ENCODE measurements around the gene MRPL55. TPM values are rescaled to one million over a fixed set of nuclear protein-coding genes. Genes with fewer than 3 reads are reported as not detected.

The MRPL55 gene
- total and polyA plus RNA-seq, 3 experiments from 2014 or later: 70.0 to 146 (median 71.8) TPM

GRCh38 chr1:228068359-228068758, 40.7 kb downstream of the MRPL55 start:
- Histone ChIP-seq H3K27ac (ENCODE audit: low read depth, low read length) (no peak overlapping the region), H3K36me3 (ENCODE audit: insufficient read depth, low read length) (no peaks in the 10 kb centered on the region), H3K27me3 (ENCODE audit: insufficient read depth, low read length, poor library complexity, severe bottlenecking) (peaks cover 19% of the 10 kb centered on the region), H3K4me1 (ENCODE audit: insufficient read depth, low read length) (no peaks in the 10 kb centered on the region), H3K9me3 (ENCODE audit: low read length) (no peaks in the 10 kb centered on the region), H3K4me3 (ENCODE audit: low read length) (no peak overlapping the region)
- Mint-ChIP-seq H3K27me3 (peaks cover 6 to 12% of the 10 kb centered on the region in 2 donors), H3K36me3 (no peaks in the 10 kb centered on the region), H3K4me1 (peaks cover 0 to 5% (median 0%) of the 10 kb centered on the region in 3 donors), H3K9me3 (no peaks in the 10 kb centered on the region), H3K27ac (no peak overlapping the region), H3K4me3 (no peak overlapping the region)
- POLR2A ChIA-PET: no interaction called here
- CTCF ChIA-PET: no interaction called here
- DNase-seq: no peak

GRCh38 chr1:228066891-228067654, 42.0 kb downstream of the MRPL55 start:
- no peaks in the 10 kb centered on the region for H3K9me3 ChIP-seq (ENCODE audit: low read length)
- no peak overlapping the region for H3K27ac ChIP-seq (ENCODE audit: low read depth, low read length)
- H3K4me3 Mint-ChIP-seq: no peak overlapping the region
- no peaks in the 10 kb centered on the region for H3K4me1 Mint-ChIP-seq
- H3K27me3 Mint-ChIP-seq: peaks cover 10 to 12% of the 10 kb centered on the region in 2 donors
- H3K36me3 ChIP-seq (ENCODE audit: insufficient read depth, low read length): no peaks in the 10 kb centered on the region
- peak in 1 of 5 donors; percentile 40 for DNase-seq
- H3K4me1 ChIP-seq (ENCODE audit: insufficient read depth, low read length): no peaks in the 10 kb centered on the region
- H3K27ac Mint-ChIP-seq: no peak overlapping the region
- no peak overlapping the region for H3K4me3 ChIP-seq (ENCODE audit: low read length)
- no peaks in the 10 kb centered on the region for H3K9me3 Mint-ChIP-seq
- POLR2A ChIA-PET: no interaction called here
- no peaks in the 10 kb centered on the region for H3K36me3 Mint-ChIP-seq
- peaks cover 29% of the 10 kb centered on the region for H3K27me3 ChIP-seq (ENCODE audit: insufficient read depth, low read length, poor library complexity, severe bottlenecking)
- CTCF ChIA-PET: no interaction called here

GRCh38 chr1:228066416-228066815, 42.7 kb downstream of the MRPL55 start:
- Histone ChIP-seq H3K4me1 (ENCODE audit: insufficient read depth, low read length) (no peaks in the 10 kb centered on the region), H3K36me3 (ENCODE audit: insufficient read depth, low read length) (no peaks in the 10 kb centered on the region), H3K27ac (ENCODE audit: low read depth, low read length) (no peak overlapping the region), H3K9me3 (ENCODE audit: low read length) (no peaks in the 10 kb centered on the region), H3K4me3 (ENCODE audit: low read length) (no peak overlapping the region), H3K27me3 (ENCODE audit: insufficient read depth, low read length, poor library complexity, severe bottlenecking) (peaks cover 35% of the 10 kb centered on the region)
- POLR2A ChIA-PET: no interaction called here
- Mint-ChIP-seq H3K36me3 (no peaks in the 10 kb centered on the region), H3K4me3 (no peak overlapping the region), H3K9me3 (no peaks in the 10 kb centered on the region), H3K4me1 (no peaks in the 10 kb centered on the region), H3K27me3 (peaks cover 12 to 15% of the 10 kb centered on the region in 2 donors), H3K27ac (no peak overlapping the region)
- CTCF ChIA-PET: no interaction called here
- no peak for DNase-seq

- Mint-ChIP-seq H3K27ac (no peak overlapping the region), H3K36me3 (no peaks in the 10 kb centered on the region), H3K4me3 (no peak overlapping the region), H3K4me1 (peaks cover 5 to 7% (median 6%) of the 10 kb centered on the region in 3 donors), H3K9me3 (no peaks in the 10 kb centered on the region), H3K27me3 (peaks cover 19 to 21% of the 10 kb centered on the region in 2 donors)
- Histone ChIP-seq H3K4me3 (ENCODE audit: low read length) (no peak overlapping the region), H3K36me3 (ENCODE audit: insufficient read depth, low read length) (no peaks in the 10 kb centered on the region), H3K4me1 (ENCODE audit: insufficient read depth, low read length) (peaks cover under 1% of the 10 kb centered on the region), H3K27ac (ENCODE audit: low read depth, low read length) (no peak overlapping the region), H3K27me3 (ENCODE audit: insufficient read depth, low read length, poor library complexity, severe bottlenecking) (peaks cover 42% of the 10 kb centered on the region), H3K9me3 (ENCODE audit: low read length) (no peaks in the 10 kb centered on the region)
- ChIA-PET CTCF (no interaction called here), POLR2A (no interaction called here)
- peak in 1 of 5 donors; percentile 35 for DNase-seq
Measured at GRCh38 chr1:228065543-228066347, 43.4 kb downstream of the MRPL55 start.

GRCh38 chr1:228064741-228065542, 44.2 kb downstream of the MRPL55 start:
- CTCF ChIA-PET: no interaction called here
- Histone ChIP-seq H3K36me3 (ENCODE audit: insufficient read depth, low read length) (no peaks in the 10 kb centered on the region), H3K9me3 (ENCODE audit: low read length) (no peaks in the 10 kb centered on the region), H3K27ac (ENCODE audit: low read depth, low read length) (no peak overlapping the region), H3K27me3 (ENCODE audit: insufficient read depth, low read length, poor library complexity, severe bottlenecking) (peaks cover 50% of the 10 kb centered on the region), H3K4me1 (ENCODE audit: insufficient read depth, low read length) (peaks cover 8% of the 10 kb centered on the region), H3K4me3 (ENCODE audit: low read length) (no peak overlapping the region)
- H3K4me3 Mint-ChIP-seq: no peak overlapping the region
- H3K27me3 Mint-ChIP-seq: peaks cover 21 to 24% of the 10 kb centered on the region in 2 donors
- DNase-seq: peak in 1 of 5 donors; percentile 27
- H3K36me3 Mint-ChIP-seq: no peaks in the 10 kb centered on the region
- H3K4me1 Mint-ChIP-seq: peaks cover 6 to 12% (median 7%) of the 10 kb centered on the region in 3 donors
- POLR2A ChIA-PET: no interaction called here
- no peak overlapping the region for H3K27ac Mint-ChIP-seq
- no peaks in the 10 kb centered on the region for H3K9me3 Mint-ChIP-seq

GRCh38 chr1:228064296-228064695, 44.8 kb downstream of the MRPL55 start:
- Histone ChIP-seq H3K9me3 (ENCODE audit: low read length) (no peaks in the 10 kb centered on the region), H3K4me3 (ENCODE audit: low read length) (no peak overlapping the region), H3K27me3 (ENCODE audit: insufficient read depth, low read length, poor library complexity, severe bottlenecking) (peaks cover 51% of the 10 kb centered on the region), H3K27ac (ENCODE audit: low read depth, low read length) (no peak overlapping the region), H3K36me3 (ENCODE audit: insufficient read depth, low read length) (no peaks in the 10 kb centered on the region), H3K4me1 (ENCODE audit: insufficient read depth, low read length) (peaks cover 15% of the 10 kb centered on the region)
- Mint-ChIP-seq H3K4me3 (no peak overlapping the region), H3K27ac (no peak overlapping the region), H3K36me3 (no peaks in the 10 kb centered on the region), H3K9me3 (no peaks in the 10 kb centered on the region), H3K4me1 (peaks cover 6 to 17% (median 10%) of the 10 kb centered on the region in 3 donors), H3K27me3 (peaks cover 21 to 28% of the 10 kb centered on the region in 2 donors)
- ChIA-PET CTCF (no interaction called here), POLR2A (no interaction called here)
- peak in 1 of 5 donors; percentile 36 for DNase-seq

- no peak overlapping the region for H3K27ac Mint-ChIP-seq
- H3K36me3 Mint-ChIP-seq: no peaks in the 10 kb centered on the region
- peaks cover 6 to 17% (median 10%) of the 10 kb centered on the region in 3 donors for H3K4me1 Mint-ChIP-seq
- Histone ChIP-seq H3K27ac (ENCODE audit: low read depth, low read length) (no peak overlapping the region), H3K9me3 (ENCODE audit: low read length) (no peaks in the 10 kb centered on the region), H3K4me1 (ENCODE audit: insufficient read depth, low read length) (peaks cover 22% of the 10 kb centered on the region), H3K27me3 (ENCODE audit: insufficient read depth, low read length, poor library complexity, severe bottlenecking) (peaks cover 55% of the 10 kb centered on the region), H3K4me3 (ENCODE audit: low read length) (no peak overlapping the region), H3K36me3 (ENCODE audit: insufficient read depth, low read length) (no peaks in the 10 kb centered on the region)
- DNase-seq: peak in 1 of 5 donors; percentile 25
- no peak overlapping the region for H3K4me3 Mint-ChIP-seq
- peaks cover 22 to 28% of the 10 kb centered on the region in 2 donors for H3K27me3 Mint-ChIP-seq
- CTCF ChIA-PET: no interaction called here
- POLR2A ChIA-PET: no interaction called here
- no peaks in the 10 kb centered on the region for H3K9me3 Mint-ChIP-seq
Measured at GRCh38 chr1:228063251-228064191, 45.6 kb downstream of the MRPL55 start.
